ENCODE results near the gene GALNT1.

Gene GALNT1

GRCh38 chr18:35582899-35583558 is 1.5 kb downstream of the GALNT1 start:
- DNase-seq (ENCODE audit: low read depth) = no peak

DNA sequence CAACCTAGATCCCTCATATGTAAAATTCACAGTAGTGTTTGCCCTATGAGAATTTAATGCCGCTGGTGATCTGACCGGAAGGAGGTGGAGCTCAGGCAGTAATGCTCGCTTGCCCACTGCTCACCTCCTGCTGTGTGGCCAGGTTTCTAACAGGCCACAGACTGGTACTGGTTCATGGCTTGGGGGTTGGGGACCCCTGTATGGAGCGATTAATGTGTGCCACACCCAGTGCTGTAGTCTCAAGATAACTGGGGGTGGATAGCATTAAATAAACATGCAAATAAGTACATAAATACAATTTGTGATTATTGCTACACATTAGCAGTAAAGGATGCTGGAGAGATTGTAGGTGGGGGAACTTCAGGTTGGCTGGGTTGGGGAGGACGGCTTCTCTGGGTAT is 3.2 kb downstream of the GALNT1 start:
- no peak for DNase-seq (ENCODE audit: low read depth)

DNA sequence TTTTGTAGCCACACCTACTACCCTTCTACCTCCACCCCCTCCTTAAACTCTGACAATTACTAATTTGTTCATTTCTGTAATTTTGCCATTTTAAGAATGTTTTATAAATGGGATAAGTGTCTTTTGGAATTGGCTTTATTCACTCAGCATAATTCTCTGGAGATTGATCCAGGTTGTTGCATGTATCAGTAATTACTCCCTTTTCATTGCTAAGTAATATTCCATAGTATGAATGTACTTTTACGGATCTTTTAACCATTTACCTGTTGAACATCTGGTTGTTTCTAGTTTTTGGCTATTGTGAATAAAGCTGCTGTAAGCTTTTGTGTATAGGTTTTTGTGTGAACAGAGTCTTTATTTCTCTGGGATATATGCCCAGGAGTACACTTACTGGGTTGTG is 4.1 kb downstream of the GALNT1 start:
- DNase-seq (ENCODE audit: low read depth) = no peak

DNA sequence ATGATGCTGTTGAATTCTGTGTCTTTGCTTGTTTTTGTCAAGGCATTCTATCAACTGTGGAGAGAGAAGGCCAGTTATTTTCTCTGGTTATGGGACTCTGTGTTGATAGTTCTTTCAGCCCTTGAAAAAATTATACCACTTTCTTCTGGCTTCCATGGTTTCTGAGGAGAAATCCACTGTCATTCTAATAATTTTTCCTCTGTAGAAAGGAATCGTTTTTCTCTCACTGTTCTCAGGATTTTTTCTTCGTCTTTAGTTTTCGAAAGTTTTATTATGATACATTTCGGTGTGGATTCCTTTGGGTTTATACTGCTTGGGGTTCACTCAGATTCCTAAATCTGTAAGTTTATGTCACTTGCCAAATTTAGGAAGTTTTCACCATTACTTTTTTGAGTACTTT is 6.6 kb downstream of the GALNT1 start:
- DNase-seq (ENCODE audit: low read depth) = no peak

DNA sequence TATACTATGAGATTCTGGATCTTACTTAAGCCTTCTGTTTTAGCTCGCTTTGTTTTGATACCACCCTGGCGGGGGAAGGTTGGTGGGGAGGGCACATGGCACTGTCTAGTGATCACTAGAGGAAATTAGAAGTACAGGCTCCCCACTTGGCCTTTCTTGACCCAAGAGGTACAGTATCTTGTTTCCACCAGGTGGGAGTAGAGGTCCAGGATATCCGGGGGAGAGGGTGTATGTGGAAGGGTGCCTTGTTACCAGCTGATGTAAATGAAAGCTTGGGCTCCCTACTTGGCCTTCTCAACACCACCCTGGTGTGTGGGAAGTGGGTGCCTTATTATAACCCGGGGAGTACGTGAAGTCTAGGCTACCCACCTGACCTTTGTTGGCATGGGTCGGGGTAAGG is 7.5 kb downstream of the GALNT1 start:
- DNase-seq (ENCODE audit: low read depth) = no peak

GRCh38 chr18:35589546-35589945 is 8.0 kb downstream of the GALNT1 start:
- no peak for DNase-seq (ENCODE audit: low read depth)

DNA sequence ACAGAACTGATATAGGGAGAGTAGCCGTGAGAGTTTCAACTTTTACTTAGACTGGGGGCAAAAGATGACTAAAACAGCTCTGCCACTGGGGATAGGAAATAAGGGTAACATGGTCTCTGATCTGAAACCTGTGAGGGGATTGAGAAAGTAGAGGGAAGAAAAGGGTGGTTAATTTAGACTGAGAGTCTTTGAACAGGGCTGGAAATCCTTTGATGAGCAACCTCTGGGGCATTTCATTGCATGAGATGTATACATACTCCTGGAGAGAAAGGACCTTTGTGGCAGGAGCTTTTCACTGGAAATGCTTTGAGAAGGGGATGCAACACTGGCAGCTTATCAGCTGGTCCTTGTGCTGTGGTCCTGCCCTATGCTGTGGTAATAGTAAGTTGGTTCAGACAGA is 9.4 kb downstream of the GALNT1 start:
- no peak for DNase-seq (ENCODE audit: low read depth)

- no peak for DNase-seq (ENCODE audit: low read depth)
Observed at GRCh38 chr18:35592298-35592697, 10.8 kb downstream of the GALNT1 start.

GRCh38 chr18:35593859-35594258 is 12.3 kb downstream of the GALNT1 start:
- DNase-seq (ENCODE audit: low read depth) = no peak

GRCh38 chr18:35597758-35598157 is 16.2 kb downstream of the GALNT1 start:
- no peak for DNase-seq (ENCODE audit: low read depth)

GRCh38 chr18:35602193-35602820 is 20.8 kb downstream of the GALNT1 start:
- no peak for DNase-seq (ENCODE audit: low read depth)

GRCh38 chr18:35603008-35603407 is 21.5 kb downstream of the GALNT1 start:
- no peak for DNase-seq (ENCODE audit: low read depth)

DNA sequence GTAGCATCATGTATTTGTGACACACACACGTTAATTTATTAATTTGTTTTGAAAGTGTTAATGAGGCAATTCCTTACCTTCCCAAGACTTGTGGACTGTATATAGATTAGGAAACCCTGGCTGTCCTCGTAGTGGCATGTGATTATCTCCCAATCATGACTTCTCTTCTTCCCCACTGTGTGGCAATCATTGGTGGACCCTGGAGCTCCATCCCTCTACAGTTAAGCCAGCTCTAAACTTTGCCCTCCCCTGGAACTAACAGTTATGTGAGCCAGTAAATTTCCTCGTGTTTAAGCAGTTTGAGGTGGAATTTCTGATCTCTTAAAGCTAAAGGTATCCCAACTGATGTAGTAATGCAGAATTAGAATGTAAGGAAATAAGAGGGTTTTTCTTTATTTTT is 22.0 kb downstream of the GALNT1 start:
- DNase-seq (ENCODE audit: low read depth) = no peak

GRCh38 chr18:35604369-35604768 is 22.8 kb downstream of the GALNT1 start:
- DNase-seq (ENCODE audit: low read depth) = no peak

GRCh38 chr18:35605686-35606417 is 24.3 kb downstream of the GALNT1 start:
- no peak for DNase-seq (ENCODE audit: low read depth)

GRCh38 chr18:35609236-35609635 is 27.7 kb downstream of the GALNT1 start:
- no peak for DNase-seq (ENCODE audit: low read depth)

- DNase-seq (ENCODE audit: low read depth) = no peak
Observed at GRCh38 chr18:35610089-35610488, 28.5 kb downstream of the GALNT1 start.

- DNase-seq (ENCODE audit: low read depth) = no peak
Observed at GRCh38 chr18:35610724-35611123, 29.2 kb downstream of the GALNT1 start.

DNA sequence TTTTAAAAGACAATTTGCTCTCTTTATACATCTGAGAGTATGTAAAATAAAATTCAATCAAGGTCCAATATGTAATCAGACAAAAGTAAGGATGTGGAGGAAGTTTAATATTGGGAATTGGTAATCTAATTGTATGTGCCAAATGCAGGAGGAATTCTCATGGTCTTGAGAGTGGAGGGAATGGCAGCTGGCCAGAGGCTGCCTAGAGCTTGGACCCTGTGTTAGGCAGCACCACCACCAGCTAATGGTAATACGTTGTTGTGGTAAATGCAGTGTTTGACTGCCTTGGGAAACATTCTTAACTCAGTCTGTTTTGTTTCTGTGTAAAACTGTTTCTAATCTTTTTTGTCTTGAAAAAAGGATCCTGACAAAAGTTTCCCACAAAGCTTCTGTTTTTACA is 30.0 kb downstream of the GALNT1 start:
- DNase-seq (ENCODE audit: low read depth) = no peak

DNA sequence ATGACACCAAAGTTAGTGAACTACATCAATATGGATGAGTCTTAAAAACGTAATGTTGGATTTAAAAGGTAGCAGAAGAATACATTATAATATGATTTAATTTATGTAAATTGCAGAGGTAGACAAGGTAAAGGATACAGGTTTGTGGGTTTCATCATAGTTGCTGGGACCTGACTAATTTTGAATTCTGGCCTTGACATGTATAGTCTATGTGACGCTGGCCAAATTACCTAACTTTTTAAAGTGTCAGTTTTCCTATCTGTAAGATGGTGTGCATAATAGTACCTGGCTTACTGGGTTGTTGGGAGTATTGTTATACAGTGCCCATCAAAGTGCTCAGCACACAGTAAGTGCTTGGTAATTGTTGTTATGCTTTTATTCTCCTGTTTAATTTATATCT is 34.5 kb downstream of the GALNT1 start:
- no peak for DNase-seq (ENCODE audit: low read depth)

- peak; percentile 26 for DNase-seq (ENCODE audit: low read depth)
Observed at GRCh38 chr18:35616664-35617423, 35.3 kb downstream of the GALNT1 start.

DNA sequence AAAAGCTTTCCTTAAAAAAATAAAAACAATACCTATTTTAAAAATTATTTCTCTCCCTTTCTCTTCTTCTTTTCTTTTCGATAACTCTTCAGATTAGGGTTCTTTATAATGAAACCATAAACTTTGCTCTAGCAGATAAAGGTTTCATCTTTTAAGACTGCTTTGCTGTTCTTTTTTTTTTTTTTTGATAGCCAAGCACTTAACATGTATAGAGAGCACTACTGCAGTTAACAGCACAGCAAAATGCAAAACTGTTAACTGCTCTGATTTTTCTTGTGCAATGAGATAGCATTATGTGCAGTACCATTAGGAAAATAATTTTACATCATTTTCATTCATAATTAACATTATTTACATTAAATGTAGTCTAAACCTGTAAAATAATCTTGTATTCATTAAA is 36.3 kb downstream of the GALNT1 start:
- DNase-seq (ENCODE audit: low read depth) = no peak

DNA sequence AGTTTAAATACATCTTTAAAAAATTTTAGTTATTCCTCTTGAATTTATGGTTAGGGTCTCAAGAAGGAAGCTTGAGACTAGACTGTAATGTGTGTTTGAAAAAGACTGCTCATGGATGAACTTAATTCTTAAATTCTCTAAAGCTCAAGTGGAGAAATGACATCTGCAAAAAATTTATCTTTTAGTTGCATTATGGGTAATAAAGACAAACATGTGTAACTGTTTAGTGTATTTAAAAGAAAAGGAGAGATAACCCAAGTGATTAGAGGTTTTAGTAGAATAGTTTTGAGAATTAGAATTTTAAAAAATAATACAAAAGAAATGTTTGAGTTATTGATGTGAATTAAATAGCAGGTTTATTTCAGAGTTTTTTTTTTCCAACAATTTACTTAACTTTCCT is 36.7 kb downstream of the GALNT1 start:
- no peak for DNase-seq (ENCODE audit: low read depth)
